ENCODE data around the gene APEH. TPM values are rescaled to one million over a fixed set of nuclear protein-coding genes. Genes with fewer than 3 reads are reported as not detected.

APEH gene
- total and polyA plus RNA-seq, 2 of the 13 experiments (the other 11 are each of a cell fraction or from before 2014, with no cell fraction given), result 116 to 130 TPM

DNA sequence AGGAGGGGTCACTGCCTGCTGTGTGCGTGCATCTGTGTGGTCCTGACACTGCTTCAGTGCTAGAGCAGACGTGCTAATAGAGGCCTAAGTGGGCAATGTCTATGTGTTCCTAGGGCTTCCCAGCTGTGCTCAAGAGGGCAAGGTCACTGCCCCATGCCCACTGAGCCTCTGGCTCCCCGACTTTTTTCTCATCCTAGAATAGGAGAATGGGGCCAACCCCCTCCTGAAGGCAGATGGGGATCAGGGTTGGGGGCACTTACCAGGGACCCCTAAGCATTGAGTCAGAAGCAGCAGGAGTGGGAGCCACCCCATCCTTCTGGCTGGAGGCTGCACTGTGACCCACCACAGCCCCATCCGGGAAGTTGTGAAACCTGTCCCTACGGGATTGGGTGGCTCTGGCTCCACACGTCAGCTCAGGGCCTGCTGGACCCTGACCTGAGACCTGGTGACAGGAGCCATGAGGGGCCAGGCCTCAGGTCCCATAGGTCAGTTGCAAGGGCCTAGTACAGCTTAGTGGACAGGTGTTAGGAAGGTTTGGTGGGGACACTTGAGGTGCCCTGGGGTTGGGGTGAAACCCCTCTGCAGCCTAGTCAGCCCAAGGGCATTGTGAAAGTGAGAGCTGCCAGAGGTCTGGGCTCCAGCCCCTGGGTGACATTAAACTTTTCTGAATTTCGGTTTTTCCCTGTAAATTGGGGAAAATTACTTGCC, 14.3 kb downstream of the APEH start (continued):
- TF ChIP-seq, protein P1, sequence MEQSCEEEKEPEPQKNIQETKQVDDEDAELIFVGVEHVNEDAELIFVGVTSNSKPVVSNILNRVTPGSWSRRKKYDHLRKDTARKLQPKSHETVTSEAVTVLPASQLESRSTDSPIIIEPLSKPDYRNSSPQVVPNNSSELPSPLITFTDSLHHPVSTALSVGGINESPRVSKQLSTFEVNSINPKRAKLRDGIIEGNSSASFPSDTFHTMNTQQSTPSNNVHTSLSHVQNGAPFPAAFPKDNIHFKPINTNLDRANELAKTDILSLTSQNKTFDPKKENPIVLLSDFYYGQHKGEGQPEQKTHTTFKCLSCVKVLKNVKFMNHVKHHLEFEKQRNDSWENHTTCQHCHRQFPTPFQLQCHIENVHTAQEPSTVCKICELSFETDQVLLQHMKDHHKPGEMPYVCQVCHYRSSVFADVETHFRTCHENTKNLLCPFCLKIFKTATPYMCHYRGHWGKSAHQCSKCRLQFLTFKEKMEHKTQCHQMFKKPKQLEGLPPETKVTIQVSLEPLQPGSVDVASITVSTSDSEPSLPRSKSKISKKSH (CRISPR knock-in tag; IDR thresholded peaks at IDR 0.05; ENCODE audit: borderline replicate concordance), result 0 out of 2 replicates have a peak, but pooled peaks have one; percentile 21
- TF ChIP-seq SPEN (CRISPR knock-in tag; IDR thresholded peaks at IDR 0.05; ENCODE audit: low read depth) (peak; percentile 63; the same call in 1 of the 2 replicates), SATB2 (CRISPR knock-in tag; IDR thresholded peaks at IDR 0.05) (0 out of 2 replicates have a peak, but pooled peaks have one; percentile 46), SIN3A (IDR thresholded peaks at IDR 0.05; ENCODE audit: borderline replicate concordance, low read depth, low read length) (peak; percentile 73; the same call in 1 of the 2 replicates), MED1 (CRISPR knock-in tag; IDR thresholded peaks at IDR 0.05) (peak; percentile 56; the same call in 1 of the 2 replicates), ZNF264 (CRISPR knock-in tag; IDR thresholded peaks at IDR 0.05) (0 out of 2 replicates have a peak, but pooled peaks have one; percentile 44), POLR2AphosphoS5 (IDR thresholded peaks at IDR 0.05; ENCODE audit: low read depth, low read length) (peak; percentile 89), BCL6 (CRISPR knock-in tag; IDR thresholded peaks at IDR 0.05) (peak; percentile 33; the same call in 1 of the 2 replicates), KLF6 (CRISPR knock-in tag; IDR thresholded peaks at IDR 0.05) (peak; percentile 71), POLR2G (IDR thresholded peaks at IDR 0.05; ENCODE audit: low read depth, low read length) (peak; percentile 80), ZNF605 (CRISPR knock-in tag; IDR thresholded peaks at IDR 0.05) (peak; percentile 57), ZNF747 (CRISPR knock-in tag; IDR thresholded peaks at IDR 0.05; ENCODE audit: borderline replicate concordance) (0 out of 2 replicates have a peak, but pooled peaks have one; percentile 31), ZNF205 (CRISPR knock-in tag; IDR thresholded peaks at IDR 0.05) (0 out of 2 replicates have a peak, but pooled peaks have one; percentile 35)
- TF ChIP-seq, protein P2, sequence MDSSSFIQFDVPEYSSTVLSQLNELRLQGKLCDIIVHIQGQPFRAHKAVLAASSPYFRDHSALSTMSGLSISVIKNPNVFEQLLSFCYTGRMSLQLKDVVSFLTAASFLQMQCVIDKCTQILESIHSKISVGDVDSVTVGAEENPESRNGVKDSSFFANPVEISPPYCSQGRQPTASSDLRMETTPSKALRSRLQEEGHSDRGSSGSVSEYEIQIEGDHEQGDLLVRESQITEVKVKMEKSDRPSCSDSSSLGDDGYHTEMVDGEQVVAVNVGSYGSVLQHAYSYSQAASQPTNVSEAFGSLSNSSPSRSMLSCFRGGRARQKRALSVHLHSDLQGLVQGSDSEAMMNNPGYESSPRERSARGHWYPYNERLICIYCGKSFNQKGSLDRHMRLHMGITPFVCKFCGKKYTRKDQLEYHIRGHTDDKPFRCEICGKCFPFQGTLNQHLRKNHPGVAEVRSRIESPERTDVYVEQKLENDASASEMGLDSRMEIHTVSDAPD (CRISPR knock-in tag; IDR thresholded peaks at IDR 0.05), result 0 out of 2 replicates have a peak, but pooled peaks have one; percentile 29
- TF ChIP-seq, protein P3, sequence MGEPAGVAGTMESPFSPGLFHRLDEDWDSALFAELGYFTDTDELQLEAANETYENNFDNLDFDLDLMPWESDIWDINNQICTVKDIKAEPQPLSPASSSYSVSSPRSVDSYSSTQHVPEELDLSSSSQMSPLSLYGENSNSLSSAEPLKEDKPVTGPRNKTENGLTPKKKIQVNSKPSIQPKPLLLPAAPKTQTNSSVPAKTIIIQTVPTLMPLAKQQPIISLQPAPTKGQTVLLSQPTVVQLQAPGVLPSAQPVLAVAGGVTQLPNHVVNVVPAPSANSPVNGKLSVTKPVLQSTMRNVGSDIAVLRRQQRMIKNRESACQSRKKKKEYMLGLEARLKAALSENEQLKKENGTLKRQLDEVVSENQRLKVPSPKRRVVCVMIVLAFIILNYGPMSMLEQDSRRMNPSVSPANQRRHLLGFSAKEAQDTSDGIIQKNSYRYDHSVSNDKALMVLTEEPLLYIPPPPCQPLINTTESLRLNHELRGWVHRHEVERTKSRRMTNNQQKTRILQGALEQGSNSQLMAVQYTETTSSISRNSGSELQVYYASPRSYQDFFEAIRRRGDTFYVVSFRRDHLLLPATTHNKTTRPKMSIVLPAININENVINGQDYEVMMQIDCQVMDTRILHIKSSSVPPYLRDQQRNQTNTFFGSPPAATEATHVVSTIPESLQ (CRISPR knock-in tag; conservative IDR thresholded peaks at IDR 0.05), result peak; percentile 65; the same call in 1 of the 2 replicates
- TF ChIP-seq, protein P4, sequence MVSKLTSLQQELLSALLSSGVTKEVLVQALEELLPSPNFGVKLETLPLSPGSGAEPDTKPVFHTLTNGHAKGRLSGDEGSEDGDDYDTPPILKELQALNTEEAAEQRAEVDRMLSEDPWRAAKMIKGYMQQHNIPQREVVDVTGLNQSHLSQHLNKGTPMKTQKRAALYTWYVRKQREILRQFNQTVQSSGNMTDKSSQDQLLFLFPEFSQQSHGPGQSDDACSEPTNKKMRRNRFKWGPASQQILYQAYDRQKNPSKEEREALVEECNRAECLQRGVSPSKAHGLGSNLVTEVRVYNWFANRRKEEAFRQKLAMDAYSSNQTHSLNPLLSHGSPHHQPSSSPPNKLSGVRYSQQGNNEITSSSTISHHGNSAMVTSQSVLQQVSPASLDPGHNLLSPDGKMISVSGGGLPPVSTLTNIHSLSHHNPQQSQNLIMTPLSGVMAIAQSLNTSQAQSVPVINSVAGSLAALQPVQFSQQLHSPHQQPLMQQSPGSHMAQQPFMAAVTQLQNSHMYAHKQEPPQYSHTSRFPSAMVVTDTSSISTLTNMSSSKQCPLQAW (CRISPR knock-in tag; IDR thresholded peaks at IDR 0.05), result 0 out of 2 replicates have a peak, but pooled peaks have one; percentile 33
- TF ChIP-seq, protein P5, sequence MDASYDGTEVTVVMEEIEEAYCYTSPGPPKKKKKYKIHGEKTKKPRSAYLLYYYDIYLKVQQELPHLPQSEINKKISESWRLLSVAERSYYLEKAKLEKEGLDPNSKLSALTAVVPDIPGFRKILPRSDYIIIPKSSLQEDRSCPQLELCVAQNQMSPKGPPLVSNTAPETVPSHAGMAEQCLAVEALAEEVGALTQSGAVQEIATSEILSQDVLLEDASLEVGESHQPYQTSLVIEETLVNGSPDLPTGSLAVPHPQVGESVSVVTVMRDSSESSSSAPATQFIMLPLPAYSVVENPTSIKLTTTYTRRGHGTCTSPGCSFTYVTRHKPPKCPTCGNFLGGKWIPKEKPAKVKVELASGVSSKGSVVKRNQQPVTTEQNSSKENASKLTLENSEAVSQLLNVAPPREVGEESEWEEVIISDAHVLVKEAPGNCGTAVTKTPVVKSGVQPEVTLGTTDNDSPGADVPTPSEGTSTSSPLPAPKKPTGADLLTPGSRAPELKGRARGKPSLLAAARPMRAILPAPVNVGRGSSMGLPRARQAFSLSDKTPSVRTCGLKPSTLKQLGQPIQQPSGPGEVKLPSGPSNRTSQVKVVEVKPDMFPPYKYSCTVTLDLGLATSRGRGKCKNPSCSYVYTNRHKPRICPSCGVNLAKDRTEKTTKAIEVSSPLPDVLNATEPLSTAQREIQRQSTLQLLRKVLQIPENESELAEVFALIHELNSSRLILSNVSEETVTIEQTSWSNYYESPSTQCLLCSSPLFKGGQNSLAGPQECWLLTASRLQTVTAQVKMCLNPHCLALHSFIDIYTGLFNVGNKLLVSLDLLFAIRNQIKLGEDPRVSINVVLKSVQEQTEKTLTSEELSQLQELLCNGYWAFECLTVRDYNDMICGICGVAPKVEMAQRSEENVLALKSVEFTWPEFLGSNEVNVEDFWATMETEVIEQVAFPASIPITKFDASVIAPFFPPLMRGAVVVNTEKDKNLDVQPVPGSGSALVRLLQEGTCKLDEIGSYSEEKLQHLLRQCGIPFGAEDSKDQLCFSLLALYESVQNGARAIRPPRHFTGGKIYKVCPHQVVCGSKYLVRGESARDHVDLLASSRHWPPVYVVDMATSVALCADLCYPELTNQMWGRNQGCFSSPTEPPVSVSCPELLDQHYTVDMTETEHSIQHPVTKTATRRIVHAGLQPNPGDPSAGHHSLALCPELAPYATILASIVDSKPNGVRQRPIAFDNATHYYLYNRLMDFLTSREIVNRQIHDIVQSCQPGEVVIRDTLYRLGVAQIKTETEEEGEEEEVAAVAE (CRISPR knock-in tag; IDR thresholded peaks at IDR 0.05; ENCODE audit: borderline replicate concordance), result peak; percentile 19; the same call in 1 of the 2 replicates
